H54 (cell line): ENCODE data around the gene TPI1.

Experiments
- DNase-seq: peaks from one replicate; pipeline ENCODE4 v3.0.0; 2011; ENCODE audit warnings: low spot score, mixed read lengths; ENCODE audit not compliant: insufficient read length
- FAIRE-seq: peaks from 3 replicates; lab custom pipeline; 2011; peaks lifted over from hg19 to GRCh38; lab: Jason Lieb, UNC
- POLR2A ChIP-seq: IDR thresholded peaks from 2 replicates; pipeline ENCODE4 v1.6.1; 2011; ENCODE audit warnings: low read depth, mild to moderate bottlenecking, low read length

The TPI1 gene

DNA sequence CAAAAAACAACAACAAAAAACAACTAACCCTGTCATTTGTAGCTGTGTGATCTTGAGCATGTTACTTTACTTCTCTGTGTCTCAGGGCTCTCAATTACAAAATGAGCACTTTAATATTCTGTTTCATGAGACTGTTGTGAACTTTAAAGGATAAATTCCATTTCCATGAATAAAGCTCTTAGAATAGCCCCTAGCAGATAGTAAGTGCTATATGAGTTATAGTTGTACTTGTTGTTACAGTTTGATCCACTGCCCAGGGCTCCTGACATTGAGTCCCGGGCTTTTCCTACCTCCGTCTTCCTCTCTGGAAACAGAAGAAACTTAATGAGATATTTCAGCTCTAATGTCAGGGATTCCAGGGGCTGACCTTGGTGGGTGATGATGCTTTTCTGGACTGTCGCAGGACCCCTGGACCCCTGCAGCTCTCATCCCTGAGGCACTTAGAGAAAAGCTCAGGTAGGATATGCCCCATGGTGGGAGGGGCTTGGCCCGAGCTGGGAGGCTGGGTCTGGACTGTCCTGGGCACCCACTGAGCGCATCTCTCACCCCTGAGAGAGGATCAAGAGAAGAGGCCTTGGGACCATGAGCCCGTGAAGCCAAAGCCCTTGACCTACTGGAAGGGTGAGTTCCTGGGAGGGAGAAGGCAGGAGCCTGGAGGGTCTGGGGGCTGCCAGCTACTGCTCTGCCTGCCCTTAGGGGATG lies 34.0 kb upstream of the TPI1 start:
- FAIRE-seq (no peak), DNase-seq (no peak)
- TF ChIP-seq POLR2A = no peak

DNA sequence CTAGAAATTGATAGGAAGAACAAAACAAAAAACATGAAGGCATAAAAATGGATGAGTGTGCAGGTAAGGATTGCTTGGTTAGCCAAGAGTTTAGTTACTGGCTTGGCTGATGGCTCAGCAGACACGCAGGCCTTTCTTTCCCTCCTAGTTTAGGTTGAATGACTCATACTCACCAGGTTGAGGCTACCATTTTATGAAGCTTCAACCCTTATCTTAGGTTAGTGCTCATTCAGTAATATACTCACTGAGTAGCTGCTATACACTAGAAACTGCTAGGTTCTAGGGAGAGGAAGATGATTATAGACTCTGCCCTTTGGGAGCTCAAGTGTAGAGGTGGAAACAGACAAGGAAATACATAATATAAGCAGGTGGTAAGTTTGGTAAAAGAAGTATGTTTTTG lies 33.1 kb upstream of the TPI1 start:
- TF ChIP-seq POLR2A = no peak
- DNase-seq = no peak
- no peak for FAIRE-seq

DNA sequence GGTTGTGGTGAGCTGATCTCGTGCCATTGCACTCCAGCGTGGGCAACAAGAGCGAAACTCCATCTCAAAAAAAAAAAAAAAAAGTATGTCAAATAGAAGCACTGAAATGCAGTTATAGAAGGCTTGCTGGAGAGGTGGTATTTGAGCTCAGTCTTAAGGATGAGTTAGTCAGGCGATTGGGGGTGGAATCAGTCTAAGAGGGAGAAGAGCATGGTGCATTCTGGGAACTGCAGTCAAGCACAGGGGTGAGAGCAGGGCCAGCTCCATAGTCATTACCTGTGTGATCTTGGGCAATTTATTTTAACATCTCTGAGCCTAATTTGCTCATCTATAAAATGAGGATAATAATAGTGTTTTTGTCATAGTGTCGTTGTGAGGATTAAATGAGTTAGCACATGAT lies 32.5 kb upstream of the TPI1 start:
- DNase-seq (no peak), FAIRE-seq (no peak)
- TF ChIP-seq POLR2A = no peak

DNA sequence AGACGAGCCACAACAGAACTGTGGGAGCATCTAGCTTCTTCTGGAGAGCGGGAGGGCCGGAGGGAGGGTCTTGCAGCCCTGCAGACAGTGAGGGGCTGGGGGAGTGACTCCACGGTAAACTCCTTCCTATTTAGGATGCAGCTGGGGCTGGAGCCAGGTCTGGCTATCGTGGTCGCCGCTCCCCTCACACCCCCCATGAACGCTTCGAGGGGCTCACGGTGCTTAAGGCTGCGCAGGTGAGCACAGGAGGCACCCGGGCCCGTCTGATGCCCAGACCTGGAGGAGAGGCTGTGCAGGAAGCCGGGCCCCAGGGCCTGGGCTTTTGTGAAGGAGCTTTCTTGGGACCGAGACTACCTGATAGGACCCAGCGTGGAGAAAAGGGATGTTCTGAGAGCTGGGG lies 30.5 kb upstream of the TPI1 start:
- FAIRE-seq (no peak), DNase-seq (no peak)
- no peak for TF ChIP-seq POLR2A

DNA sequence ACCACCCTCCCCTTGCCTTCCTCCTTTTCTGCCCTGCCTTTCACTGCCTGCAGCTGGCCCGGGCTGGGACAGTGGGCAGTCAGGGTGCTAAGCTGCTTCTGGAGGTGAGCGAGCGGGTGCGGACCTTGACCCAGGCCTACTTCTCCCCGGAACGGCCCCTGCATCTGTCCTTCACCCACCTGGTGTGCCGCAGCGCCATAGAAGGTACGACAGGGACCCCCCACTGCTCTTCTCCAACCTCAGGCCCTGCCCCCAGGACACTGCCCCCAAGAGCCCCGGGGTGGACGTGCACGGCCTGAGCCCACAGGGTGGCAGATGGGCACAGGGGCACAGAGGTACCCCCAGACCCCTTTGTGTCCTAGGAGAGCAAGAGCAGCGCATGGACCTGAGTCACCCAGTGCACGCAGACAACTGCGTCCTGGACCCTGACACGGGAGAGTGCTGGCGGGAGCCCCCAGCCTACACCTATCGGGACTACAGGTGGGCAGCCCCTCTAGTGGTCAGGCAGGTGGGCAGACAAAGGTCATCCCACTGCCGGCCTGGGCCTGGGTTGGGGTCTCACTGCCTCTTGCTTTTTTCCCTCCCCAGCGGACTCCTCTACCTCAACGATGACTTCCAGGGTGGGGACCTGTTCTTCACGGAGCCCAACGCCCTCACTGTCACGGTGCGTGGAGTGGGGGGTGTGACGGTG lies 29.8 kb upstream of the TPI1 start:
- DNase-seq = no peak
- TF ChIP-seq POLR2A = no peak
- FAIRE-seq = no peak

DNA sequence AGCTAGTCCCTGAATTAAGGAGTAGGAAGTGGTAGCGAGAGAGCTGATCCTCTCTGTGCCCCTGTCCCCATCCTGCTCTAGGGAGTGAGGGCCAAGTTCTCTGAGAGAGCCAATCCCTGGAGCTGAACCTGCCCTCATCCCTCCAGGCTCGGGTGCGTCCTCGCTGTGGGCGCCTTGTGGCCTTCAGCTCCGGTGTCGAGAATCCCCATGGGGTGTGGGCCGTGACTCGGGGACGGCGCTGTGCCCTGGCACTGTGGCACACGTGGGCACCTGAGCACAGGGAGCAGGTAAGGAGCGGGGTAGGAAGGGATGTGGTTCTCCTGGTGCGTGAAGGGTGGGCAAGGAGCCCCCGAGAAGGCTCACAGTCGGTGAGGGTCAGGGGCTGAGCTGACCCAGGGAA lies 28.5 kb upstream of the TPI1 start:
- no peak for DNase-seq
- no peak for TF ChIP-seq POLR2A
- no peak for FAIRE-seq

DNA sequence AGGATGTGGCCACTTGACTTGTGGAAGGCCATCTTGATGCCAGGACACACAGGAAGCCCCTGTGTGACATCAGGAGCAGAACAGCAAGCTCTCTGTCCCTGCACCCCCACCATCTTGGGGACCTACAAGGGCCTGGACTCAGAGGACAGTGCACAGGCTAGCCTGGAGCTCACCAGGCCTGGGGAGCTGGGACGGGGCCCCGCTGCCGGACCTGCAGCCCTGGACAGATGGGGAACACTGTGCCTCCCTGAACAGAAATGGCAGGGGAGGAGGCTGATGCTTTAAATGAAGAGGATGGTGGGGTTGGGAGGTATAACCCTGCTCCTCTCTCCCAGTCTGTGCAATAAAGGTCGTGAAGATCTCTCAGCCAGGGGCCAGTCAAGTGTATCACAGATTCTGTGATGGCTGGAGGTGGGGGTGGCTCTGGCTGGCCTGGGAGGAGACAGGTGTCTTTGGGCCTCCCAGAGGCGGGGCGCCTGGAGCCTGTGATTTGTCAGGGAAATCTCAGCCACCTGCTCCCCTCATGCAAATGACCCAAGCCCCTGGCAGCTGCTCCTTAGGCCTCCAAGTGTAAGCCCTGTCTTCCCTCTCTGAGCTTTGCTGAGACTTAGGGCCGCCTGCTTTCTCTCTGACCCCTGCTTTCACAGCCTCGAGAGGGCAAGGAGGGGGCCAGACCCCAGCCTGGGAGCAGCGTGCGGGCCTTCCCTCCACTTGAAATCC lies 27.7 kb upstream of the TPI1 start:
- FAIRE-seq = no peak

DNA sequence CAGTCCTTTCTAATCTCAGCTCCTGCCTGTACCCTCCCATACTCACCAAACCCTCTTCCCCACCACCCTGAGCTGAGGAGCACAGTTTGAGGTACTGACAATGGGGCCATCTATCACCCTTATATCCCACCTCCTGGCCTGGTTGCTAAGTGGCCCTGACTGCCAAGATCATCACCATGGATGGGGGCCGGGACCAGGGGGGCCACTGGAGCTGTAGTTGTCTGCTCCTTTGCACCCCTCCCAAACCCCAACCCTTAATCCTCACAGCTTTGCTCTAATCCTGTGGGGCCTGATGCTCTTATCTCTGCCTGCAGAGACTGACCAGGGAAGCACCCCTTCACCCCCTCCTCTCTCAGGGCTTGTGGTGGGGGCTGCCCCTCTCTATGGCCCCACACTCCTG lies 27.0 kb upstream of the TPI1 start:
- DNase-seq = no peak
- FAIRE-seq = no peak
- no peak for TF ChIP-seq POLR2A

More for the DNA sequence above, 27.7 kb upstream of the TPI1 start:
- no peak for TF ChIP-seq POLR2A
- DNase-seq = no peak

DNA sequence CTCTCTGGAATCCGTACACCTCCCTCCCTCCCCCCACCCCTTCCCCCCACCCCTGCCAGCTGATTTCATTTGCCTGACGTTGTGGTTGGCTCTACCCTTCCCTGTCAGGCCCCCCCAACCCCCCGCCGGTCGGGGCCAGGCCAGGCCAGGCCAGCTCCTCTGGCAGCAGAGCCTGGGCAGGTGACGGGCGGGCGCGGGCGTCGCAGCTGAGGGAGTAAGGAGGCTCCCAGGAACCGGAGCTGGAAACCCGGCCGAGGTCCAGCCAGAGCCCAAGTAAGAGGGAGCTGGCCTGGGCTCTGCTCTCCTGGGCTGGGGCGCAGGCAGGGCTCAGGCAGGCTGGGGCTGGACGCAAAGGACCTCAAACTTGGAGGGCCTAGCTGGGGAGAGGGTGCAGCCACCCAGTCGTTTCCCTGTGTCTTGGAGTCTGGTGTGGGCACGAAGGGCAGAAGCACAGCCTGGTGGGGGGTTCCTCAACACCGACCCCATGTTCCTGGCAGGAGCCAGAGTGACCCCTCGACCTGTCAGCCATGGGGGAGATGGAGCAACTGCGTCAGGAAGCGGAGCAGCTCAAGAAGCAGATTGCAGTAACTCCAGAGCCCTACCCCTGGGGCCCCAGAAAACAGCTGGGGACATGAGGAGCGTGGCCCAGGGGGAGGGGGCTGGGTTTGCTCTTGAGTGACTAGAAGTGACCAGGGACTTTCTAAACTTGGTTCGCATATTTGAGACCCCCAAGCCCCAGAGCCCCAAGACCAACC lies 26.4 kb upstream of the TPI1 start, which contains the start of gene GNB3:
Gene GNB3, plus strand, starts transcription at position 165 of the 755 bp plus-strand sequence. Its CDS starts 363 bp downstream, at position 528.
- no peak for TF ChIP-seq POLR2A
- DNase-seq = no peak
- no peak for FAIRE-seq

DNA sequence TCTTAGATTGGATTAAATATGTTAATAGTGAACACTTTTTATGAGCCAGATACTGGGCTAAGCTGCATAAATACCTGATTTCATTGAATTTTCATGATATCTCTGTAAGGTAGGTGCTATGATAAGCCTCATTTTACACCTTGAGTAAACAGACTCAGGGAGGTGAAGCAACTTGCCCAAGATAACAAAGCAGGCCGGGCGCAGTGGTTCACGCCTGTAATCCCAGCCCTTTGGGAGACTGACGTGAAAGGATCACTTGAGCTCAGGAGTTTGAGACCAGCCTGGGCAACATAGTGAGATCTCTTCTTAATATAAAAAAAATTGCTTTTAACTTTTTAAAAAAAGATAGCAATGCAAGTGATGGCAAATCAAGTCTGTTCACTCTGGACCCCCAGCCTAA lies 25.3 kb upstream of the TPI1 start:
- TF ChIP-seq POLR2A = no peak
- FAIRE-seq (no peak), DNase-seq (no peak)

DNA sequence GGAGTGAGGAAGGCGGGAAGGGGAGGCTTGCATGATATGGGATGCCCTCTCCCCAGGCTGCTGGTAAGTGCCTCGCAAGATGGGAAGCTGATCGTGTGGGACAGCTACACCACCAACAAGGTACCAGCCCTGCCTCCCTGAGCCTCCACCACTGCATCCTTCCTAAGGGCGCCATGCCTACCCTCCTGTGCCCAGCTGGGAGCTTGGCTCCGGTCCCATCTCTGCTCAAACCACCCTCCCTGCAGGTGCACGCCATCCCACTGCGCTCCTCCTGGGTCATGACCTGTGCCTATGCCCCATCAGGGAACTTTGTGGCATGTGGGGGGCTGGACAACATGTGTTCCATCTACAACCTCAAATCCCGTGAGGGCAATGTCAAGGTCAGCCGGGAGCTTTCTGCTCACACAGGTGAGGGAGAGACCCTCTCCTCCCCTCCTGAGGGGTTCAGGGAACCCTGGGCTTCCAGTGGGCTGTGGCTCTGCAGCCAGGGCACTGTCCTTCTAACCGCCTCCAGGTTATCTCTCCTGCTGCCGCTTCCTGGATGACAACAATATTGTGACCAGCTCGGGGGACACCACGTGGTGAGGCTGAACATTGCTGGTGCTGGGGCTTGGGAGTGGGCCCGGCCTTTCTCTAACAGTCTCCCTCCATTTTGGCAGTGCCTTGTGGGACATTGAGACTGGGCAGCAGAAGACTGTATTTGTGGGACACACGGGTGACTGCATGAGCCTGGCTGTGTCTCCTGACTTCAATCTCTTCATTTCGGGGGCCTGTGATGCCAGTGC lies 24.0 kb upstream of the TPI1 start:
- FAIRE-seq (no peak), DNase-seq (no peak)
- TF ChIP-seq POLR2A = no peak

DNA sequence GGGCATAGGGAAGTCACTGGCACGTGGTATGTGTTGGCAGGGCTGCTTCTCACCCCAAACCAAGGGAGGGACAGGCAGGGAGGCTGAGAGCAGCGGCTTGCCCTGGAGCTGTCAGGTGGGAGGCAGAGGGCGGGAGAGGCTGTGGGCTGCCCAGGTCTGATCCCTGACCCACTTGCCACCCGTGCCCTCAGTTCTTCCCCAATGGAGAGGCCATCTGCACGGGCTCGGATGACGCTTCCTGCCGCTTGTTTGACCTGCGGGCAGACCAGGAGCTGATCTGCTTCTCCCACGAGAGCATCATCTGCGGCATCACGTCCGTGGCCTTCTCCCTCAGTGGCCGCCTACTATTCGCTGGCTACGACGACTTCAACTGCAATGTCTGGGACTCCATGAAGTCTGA lies 21.9 kb upstream of the TPI1 start:
- DNase-seq = no peak
- TF ChIP-seq POLR2A = no peak
- FAIRE-seq = no peak

DNA sequence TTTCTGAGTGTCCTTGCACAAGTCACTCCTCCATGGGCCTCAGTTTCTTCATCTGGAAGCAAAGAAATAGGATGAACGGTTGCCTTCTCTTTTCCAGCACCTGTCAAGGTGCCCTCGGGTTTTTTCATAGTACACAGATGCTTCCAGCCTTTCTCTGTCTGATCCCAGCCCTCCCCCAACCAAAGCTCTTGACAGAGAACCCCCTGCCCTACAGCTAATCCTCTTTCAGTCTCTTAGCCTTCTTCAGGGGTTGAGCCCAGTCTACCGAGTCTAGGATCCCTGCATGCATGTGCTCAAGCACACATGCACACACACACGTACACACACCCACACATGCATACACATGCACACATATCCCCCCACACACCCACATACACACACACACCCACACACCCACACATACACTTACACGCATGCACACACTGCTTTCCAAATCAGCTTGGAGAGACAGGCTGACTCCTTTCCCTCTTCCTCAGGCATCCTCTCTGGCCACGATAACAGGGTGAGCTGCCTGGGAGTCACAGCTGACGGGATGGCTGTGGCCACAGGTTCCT lies 20.9 kb upstream of the TPI1 start:
- TF ChIP-seq POLR2A = no peak
- DNase-seq = no peak
- no peak for FAIRE-seq
